HepG2 (cell line): ENCODE data around the gene CCN6. TPM values are rescaled to one million over a fixed set of nuclear protein-coding genes. Genes with fewer than 3 reads are reported as not detected.

ENCODE experiments used
- ATAC-seq: fragments of 200-7000 bp; cut with Tn5 transposase; 3 replicates; pipeline ENCODE4 v1.9.1; 2020; ENCODE audit warnings: mild to moderate bottlenecking, moderate library complexity
- Bru-seq: library from RNA; stranded (reverse); fragments of 400-500 nt; gene quantifications from one replicate; lab custom pipeline; 2021; lab: Mats Ljungman, UMichigan
- BruChase-seq, 2 experiments: library from RNA; stranded (reverse); fragments of 400-500 nt; gene quantifications; one replicate each; lab custom pipeline; 2021; lab: Mats Ljungman, UMichigan
- BruUV-seq: library from RNA; stranded (reverse); fragments of 400-500 nt; replicated peaks from 2 replicates; lab custom pipeline; 2021; lab: Mats Ljungman, UMichigan
- CTCF ChIA-PET: fragments of 300-600 bp; formaldehyde crosslinking; extraction: SDS; loops from one replicate; lab custom pipeline; 2021; ENCODE audit warnings: low total read pairs, inconsistent platforms, low intra/inter-chr PET ratio; lab: Yijun Ruan, JAX
- POLR2A ChIA-PET: fragments of 350-600 bp; sonication (Branson Sonifier 250); formaldehyde crosslinking; loops from one replicate; lab custom pipeline; 2020; ENCODE audit warnings: antibody characterized with exemption, inconsistent platforms; lab: Yijun Ruan, JAX
- DNase-seq: peaks from one replicate; pipeline ENCODE4 v3.0.0-alpha.2; 2015; ENCODE audit warnings: low spot score
- FAIRE-seq: peaks from 3 replicates; lab custom pipeline; 2011; peaks lifted over from hg19 to GRCh38; lab: Jason Lieb, UNC
- H2AFZ ChIP-seq: one replicate; pipeline ENCODE4 v1.6.1; 2011; ENCODE audit warnings: low read length, inconsistent platforms
- H3K27ac ChIP-seq: fragments of 300-600 bp; 3 replicates; pipeline ENCODE4 v1.8.0; 2011; ENCODE audit warnings: mixed run types, mild to moderate bottlenecking, mixed read lengths, low read length, inconsistent platforms; ENCODE audit not compliant: insufficient read depth; ENCODE audit errors: extremely low read length
- H3K27me3 ChIP-seq, 2 experiments: fragments of 200-600 bp in 1 of 2; 2 replicates in 1 of 2; 3 replicates in 1 of 2; pipeline versions ENCODE4 v1.6.0 to v1.8.0; 2011; ENCODE audit warnings: low read length in 2 of 2, mild to moderate bottlenecking in 2 of 2, moderate library complexity in 2 of 2, inconsistent platforms in 1 of 2; ENCODE audit not compliant: insufficient read depth in 2 of 2, control insufficient read depth in 1 of 2
- H3K36me3 ChIP-seq, 2 experiments: fragments of 200-600 bp in 1 of 2; replicated peaks in 1 of 2; 2 replicates in 1 of 2; 3 replicates in 1 of 2; pipeline versions ENCODE4 v1.5.1 to v1.8.0; 2011; ENCODE audit warnings: low read length in 2 of 2, inconsistent platforms in 1 of 2; ENCODE audit not compliant: insufficient read depth in 2 of 2, control insufficient read depth in 1 of 2
- H3K4me1 ChIP-seq: 2 replicates; pipeline ENCODE4 v1.5.1; 2012; ENCODE audit warnings: low read length, inconsistent platforms; ENCODE audit not compliant: insufficient read depth
- H3K4me2 ChIP-seq: 2 replicates; pipeline ENCODE4 v1.6.0; 2011; ENCODE audit warnings: low read depth, low read length, inconsistent platforms
- H3K4me3 ChIP-seq, 3 experiments: fragments of 200-600 bp in 1 of 3; sonication (generic), shearing (Covaris generic) in 1 of 3; replicated peaks in 1 of 3; 2 replicates each; pipeline ENCODE4 v1.5.1; 2011 to 2016; ENCODE audit warnings: low read length in 3 of 3, inconsistent platforms in 2 of 3, low read depth in 2 of 3, mild to moderate bottlenecking in 2 of 3, control low read depth in 1 of 3, mixed read lengths in 1 of 3; ENCODE audit not compliant: insufficient read depth in 1 of 3
- H3K79me2 ChIP-seq: one replicate; pipeline ENCODE4 v1.6.1; 2011; ENCODE audit warnings: low read length, inconsistent platforms; ENCODE audit not compliant: insufficient read depth
- H3K9ac ChIP-seq: 2 replicates; pipeline ENCODE4 v1.6.0; 2011; ENCODE audit warnings: mild to moderate bottlenecking, low read depth, low read length, inconsistent platforms; ENCODE audit not compliant: insufficient read depth
- H3K9me3 ChIP-seq: 2 replicates; pipeline ENCODE4 v1.5.1; 2012; ENCODE audit warnings: mild to moderate bottlenecking, low read length
- H4K20me1 ChIP-seq: 2 replicates; pipeline ENCODE4 v1.6.0; 2011; ENCODE audit warnings: inconsistent platforms, mild to moderate bottlenecking, low read length, moderate library complexity; ENCODE audit not compliant: insufficient read depth
- NRL ChIP-seq: sonication (generic); formaldehyde crosslinking; IDR thresholded peaks from 2 replicates; pipeline ENCODE4 v1.5.0; 2020; ENCODE audit warnings: missing genetic modification reagents, mild to moderate bottlenecking, moderate library complexity, borderline replicate concordance
- SAP130 ChIP-seq: IDR thresholded peaks from 2 replicates; pipeline ENCODE4 v1.6.1; 2016; ENCODE audit warnings: low read depth
- ZNF138 ChIP-seq: sonication (generic); formaldehyde crosslinking; IDR thresholded peaks from 2 replicates; pipeline ENCODE4 v1.5.0; 2020; ENCODE audit warnings: mild to moderate bottlenecking, low read depth, missing genetic modification reagents
- ZNF530 ChIP-seq: sonication (generic); formaldehyde crosslinking; IDR thresholded peaks from 2 replicates; pipeline ENCODE4 v1.5.0; 2020; ENCODE audit warnings: low read depth, mild to moderate bottlenecking, missing genetic modification reagents
- ZNF709 ChIP-seq: sonication (generic); formaldehyde crosslinking; IDR thresholded peaks from 2 replicates; pipeline ENCODE4 v1.5.0; 2020; ENCODE audit warnings: mild to moderate bottlenecking, missing genetic modification reagents
- ZNF839 ChIP-seq: sonication (generic); formaldehyde crosslinking; IDR thresholded peaks from 2 replicates; pipeline ENCODE4 v1.4.0; 2020; ENCODE audit warnings: missing genetic modification reagents, mild to moderate bottlenecking, borderline replicate concordance
- WGBS: methylation state at CpG from one replicate; pipeline ENCODE4 v1.1.6; 2017; ENCODE audit warnings: low lambda C conversion rate; 5-methylcytosine and 5-hydroxymethylcytosine counted together
- in situ Hi-C: cut with HindIII; loops from 2 replicates; pipeline ENCODE4 v1.10.0; 2017; ENCODE audit warnings: low pct_unique_long_range_greater_than_20kb; ENCODE audit not compliant: extremely low pct_ligation_motif_present
- intact Hi-C: fragments of 100-400 bp; cut with micrococcal nuclease; formaldehyde crosslinking; loops from one replicate; pipeline ENCODE4 v1.10.0; 2022; ENCODE audit not compliant: unreplicated experiment
- long read RNA-seq, 2 experiments: library from RNA in 1 of 2; library from polyadenylated mRNA in 1 of 2; stranded (forward) in 1 of 2; unstranded in 1 of 2; transcript quantifications; one replicate each; pipeline ENCODE4 v2.0.0, GENCODE V29; 2019 to 2022
- polyA minus RNA-seq, 3 experiments: library from RNA; depleted of rRNA, polyadenylated mRNA; stranded (reverse); fragments of >200 nt; gene quantifications; 2 replicates each; pipeline ENCODE4 v1.2.3, GENCODE V29; 2011; ENCODE audit warnings: low replicate concordance in 1 of 3
- polyA plus RNA-seq, 8 experiments: library from polyadenylated mRNA; depleted of rRNA in 3 of 8; stranded (reverse) in 7 of 8; unstranded in 1 of 8; fragments of >200 nt; fragmentation: Illumina TruSeq in 4 of 8; extraction: Trizol in 4 of 8; gene quantifications; 2 replicates each; pipeline versions ENCODE4 v1.2.1 to v1.2.3, GENCODE V29; 2011 to 2016; ENCODE audit warnings: low read depth in 4 of 8, missing spikeins in 1 of 8, mixed read lengths in 1 of 8; ENCODE audit not compliant: insufficient read depth in 1 of 8
- total RNA-seq, 5 experiments: library from RNA; depleted of rRNA; stranded (reverse); fragments of >200 nt; fragmentation: Illumina TruSeq; extraction: Trizol; gene quantifications; 2 replicates each; pipeline ENCODE4 v1.2.3, GENCODE V29; 2016; ENCODE audit warnings: low read depth in 1 of 5
- TF ChIP-seq, protein P1 (sequence below): sonication (generic); formaldehyde crosslinking; IDR thresholded peaks from 2 replicates; pipeline ENCODE4 v1.5.0; 2020; ENCODE audit warnings: missing genetic modification reagents
- TF ChIP-seq, protein P2 (sequence below), 2 experiments: sonication (generic) in 1 of 2; formaldehyde crosslinking in 1 of 2; IDR thresholded peaks; 2 replicates each; pipeline versions ENCODE4 v1.5.1 to v1.6.1; 2011 to 2020; ENCODE audit warnings: borderline replicate concordance in 1 of 2, low read depth in 1 of 2, low read length in 1 of 2, mild to moderate bottlenecking in 1 of 2, missing genetic modification reagents in 1 of 2, moderate library complexity in 1 of 2
- TF ChIP-seq, protein P3 (sequence below): sonication (generic); formaldehyde crosslinking; IDR thresholded peaks from 2 replicates; pipeline ENCODE4 v1.5.0; 2020; ENCODE audit warnings: mild to moderate bottlenecking, missing genetic modification reagents
- TF ChIP-seq, protein P4 (sequence below), 2 experiments: sonication (generic) in 1 of 2; formaldehyde crosslinking in 1 of 2; IDR thresholded peaks; 2 replicates each; pipeline versions ENCODE4 v1.4.0 to v1.6.1; 2018 to 2020; ENCODE audit warnings: missing genetic modification reagents in 2 of 2, borderline replicate concordance in 1 of 2, low read depth in 1 of 2, mild to moderate bottlenecking in 1 of 2, missing biosample characterization in 1 of 2

Gene CCN6
- total RNA-seq (2016; rRNA removed; fragmentation: Illumina TruSeq; extraction: Trizol) (not detected in 2 replicates), polyA plus RNA-seq (2011; rRNA removed) (0.10 TPM in 1 of 2 replicates, not detected in the other), polyA minus RNA-seq (2011; rRNA and poly(A)+ RNA removed; ENCODE audit: low replicate concordance) (not detected in 2 replicates), Bru-seq, nascent RNA (percentile 6 among the genes with signal in this experiment), BruChase-seq, experiment 1, labeled RNA remaining after a 6-hour chase (percentile 6 among the genes with signal in this experiment), BruChase-seq, experiment 2, labeled RNA remaining after a 2-hour chase (not detected)
- not detected in 2 replicates for total RNA-seq (2016; cell fraction: cytosol; rRNA removed; fragmentation: Illumina TruSeq; extraction: Trizol; ENCODE audit: low read depth)
- total RNA-seq (2016; cell fraction: insoluble cytoplasmic fraction; rRNA removed; fragmentation: Illumina TruSeq; extraction: Trizol) = not detected in 2 replicates
- not detected in 2 replicates for total RNA-seq (2016; cell fraction: membrane; rRNA removed; fragmentation: Illumina TruSeq; extraction: Trizol)
- not detected in 2 replicates for total RNA-seq (2016; cell fraction: nucleus; rRNA removed; fragmentation: Illumina TruSeq; extraction: Trizol)
- polyA plus RNA-seq (2011; cell fraction: cytosol; rRNA removed) = 0.10 and 0.21 TPM in 2 replicates
- polyA plus RNA-seq (2011; cell fraction: nucleus; rRNA removed) = 0.17 TPM in 1 of 2 replicates, not detected in the other
- polyA plus RNA-seq (2012) = 0.11 and 0.17 TPM in 2 replicates
- polyA plus RNA-seq (2016; cell fraction: cytosol; fragmentation: Illumina TruSeq; extraction: Trizol; ENCODE audit: low read depth) = not detected in 2 replicates
- not detected in 2 replicates for polyA plus RNA-seq (2016; cell fraction: insoluble cytoplasmic fraction; fragmentation: Illumina TruSeq; extraction: Trizol; ENCODE audit: low read depth)
- not detected in 2 replicates for polyA plus RNA-seq (2016; cell fraction: membrane; fragmentation: Illumina TruSeq; extraction: Trizol; ENCODE audit: low read depth)
- polyA plus RNA-seq (2016; cell fraction: nucleus; fragmentation: Illumina TruSeq; extraction: Trizol; ENCODE audit: insufficient read depth, low read depth) = not detected in 2 replicates
- not detected in 2 replicates for polyA minus RNA-seq (2011; cell fraction: cytosol; rRNA and poly(A)+ RNA removed)
- polyA minus RNA-seq (2011; cell fraction: nucleus; rRNA and poly(A)+ RNA removed) = not detected in 2 replicates
- long read RNA-seq, experiment 1 = 0 reads
- long read RNA-seq, experiment 2 = 0 reads

DNA sequence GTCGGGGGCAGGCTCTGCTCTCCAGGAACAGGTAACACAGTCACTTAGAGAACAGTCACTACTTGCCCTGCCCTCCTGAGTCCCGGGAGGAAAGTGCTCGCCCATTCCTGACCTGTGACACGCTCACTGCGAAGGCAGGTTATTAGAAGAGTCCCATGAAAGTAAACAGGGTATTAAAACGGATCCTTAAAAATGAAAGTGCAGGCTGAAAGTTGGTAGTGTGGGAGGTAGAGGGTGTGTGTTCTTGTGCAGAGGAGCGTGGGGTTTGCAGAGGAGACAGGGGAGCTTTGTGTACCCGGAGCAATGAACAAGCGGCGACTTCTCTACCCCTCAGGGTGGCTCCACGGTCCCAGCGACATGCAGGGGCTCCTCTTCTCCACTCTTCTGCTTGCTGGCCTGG is at the start of gene CCN6:
TSS of gene CCN6 (plus strand) at position 104 of the 400 bp plus-strand sequence. CDS start at position 358, 254 bp downstream.
- Histone ChIP-seq H4K20me1 (no peaks in the 10 kb centered on the region), H3K79me2 (no peaks in the 10 kb centered on the region), H2AFZ (no peak within 1 kb of the TSS), H3K27me3 (peaks cover 0 to 11% of the 10 kb centered on the region in 2 experiments; a peak in 2 of 5 replicates), H3K4me2 (peak within 1 kb of the TSS; percentile 74), H3K27ac (no peak within 1 kb of the TSS), H3K9ac (no peak within 1 kb of the TSS), H3K4me1 (peaks cover 18% of the 10 kb centered on the region; the same call in 1 of the 2 replicates), H3K4me3 (peak within 1 kb of the TSS; percentile 19 to 55 (median 35); a peak in 4 of 6 replicates), H3K9me3 (no peaks in the 10 kb centered on the region), H3K36me3 (no peaks in the 10 kb centered on the region)
- ChIA-PET CTCF (no interaction called here), POLR2A (no interaction called here)
- 10% methylated on average over 12 of the region's 12 CpGs for WGBS
- BruUV-seq = no TSS peak
- ATAC-seq = peak; percentile 81
- DNase-seq = no peak
- intact Hi-C loops (no loop called here), in situ Hi-C loops (no loop called here)
- no peak for FAIRE-seq
- TF ChIP-seq SAP130 (CRISPR knock-in tag) (no peak), NRL (CRISPR knock-in tag) (0 out of 2 replicates have a peak, but pooled peaks have one; percentile 56), ZNF709 (CRISPR knock-in tag) (0 out of 2 replicates have a peak, but pooled peaks have one; percentile 29), ZNF839 (no peak), ZNF138 (CRISPR knock-in tag) (no peak), ZNF530 (CRISPR knock-in tag) (no peak)
- TF ChIP-seq, protein P1, sequence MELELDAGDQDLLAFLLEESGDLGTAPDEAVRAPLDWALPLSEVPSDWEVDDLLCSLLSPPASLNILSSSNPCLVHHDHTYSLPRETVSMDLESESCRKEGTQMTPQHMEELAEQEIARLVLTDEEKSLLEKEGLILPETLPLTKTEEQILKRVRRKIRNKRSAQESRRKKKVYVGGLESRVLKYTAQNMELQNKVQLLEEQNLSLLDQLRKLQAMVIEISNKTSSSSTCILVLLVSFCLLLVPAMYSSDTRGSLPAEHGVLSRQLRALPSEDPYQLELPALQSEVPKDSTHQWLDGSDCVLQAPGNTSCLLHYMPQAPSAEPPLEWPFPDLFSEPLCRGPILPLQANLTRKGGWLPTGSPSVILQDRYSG (CRISPR knock-in tag) = no peak
- TF ChIP-seq, protein P2, sequence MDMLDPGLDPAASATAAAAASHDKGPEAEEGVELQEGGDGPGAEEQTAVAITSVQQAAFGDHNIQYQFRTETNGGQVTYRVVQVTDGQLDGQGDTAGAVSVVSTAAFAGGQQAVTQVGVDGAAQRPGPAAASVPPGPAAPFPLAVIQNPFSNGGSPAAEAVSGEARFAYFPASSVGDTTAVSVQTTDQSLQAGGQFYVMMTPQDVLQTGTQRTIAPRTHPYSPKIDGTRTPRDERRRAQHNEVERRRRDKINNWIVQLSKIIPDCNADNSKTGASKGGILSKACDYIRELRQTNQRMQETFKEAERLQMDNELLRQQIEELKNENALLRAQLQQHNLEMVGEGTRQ (IDR thresholded peaks at IDR 0.05; ENCODE audit: low read depth, low read length) = no peak
- TF ChIP-seq, protein P2 (CRISPR knock-in tag; IDR thresholded peaks at IDR 0.05; ENCODE audit: borderline replicate concordance) = no peak
- TF ChIP-seq, protein P3, sequence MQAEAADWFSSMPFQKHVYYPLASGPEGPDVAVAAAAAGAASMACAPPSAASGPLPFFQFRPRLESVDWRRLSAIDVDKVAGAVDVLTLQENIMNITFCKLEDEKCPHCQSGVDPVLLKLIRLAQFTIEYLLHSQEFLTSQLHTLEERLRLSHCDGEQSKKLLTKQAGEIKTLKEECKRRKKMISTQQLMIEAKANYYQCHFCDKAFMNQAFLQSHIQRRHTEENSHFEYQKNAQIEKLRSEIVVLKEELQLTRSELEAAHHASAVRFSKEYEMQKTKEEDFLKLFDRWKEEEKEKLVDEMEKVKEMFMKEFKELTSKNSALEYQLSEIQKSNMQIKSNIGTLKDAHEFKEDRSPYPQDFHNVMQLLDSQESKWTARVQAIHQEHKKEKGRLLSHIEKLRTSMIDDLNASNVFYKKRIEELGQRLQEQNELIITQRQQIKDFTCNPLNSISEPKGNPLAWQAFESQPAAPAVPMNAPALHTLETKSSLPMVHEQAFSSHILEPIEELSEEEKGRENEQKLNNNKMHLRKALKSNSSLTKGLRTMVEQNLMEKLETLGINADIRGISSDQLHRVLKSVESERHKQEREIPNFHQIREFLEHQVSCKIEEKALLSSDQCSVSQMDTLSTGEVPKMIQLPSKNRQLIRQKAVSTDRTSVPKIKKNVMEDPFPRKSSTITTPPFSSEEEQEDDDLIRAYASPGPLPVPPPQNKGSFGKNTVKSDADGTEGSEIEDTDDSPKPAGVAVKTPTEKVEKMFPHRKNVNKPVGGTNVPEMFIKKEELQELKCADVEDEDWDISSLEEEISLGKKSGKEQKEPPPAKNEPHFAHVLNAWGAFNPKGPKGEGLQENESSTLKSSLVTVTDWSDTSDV (CRISPR knock-in tag) = 0 out of 2 replicates have a peak, but pooled peaks have one; percentile 33
- TF ChIP-seq, protein P4, sequence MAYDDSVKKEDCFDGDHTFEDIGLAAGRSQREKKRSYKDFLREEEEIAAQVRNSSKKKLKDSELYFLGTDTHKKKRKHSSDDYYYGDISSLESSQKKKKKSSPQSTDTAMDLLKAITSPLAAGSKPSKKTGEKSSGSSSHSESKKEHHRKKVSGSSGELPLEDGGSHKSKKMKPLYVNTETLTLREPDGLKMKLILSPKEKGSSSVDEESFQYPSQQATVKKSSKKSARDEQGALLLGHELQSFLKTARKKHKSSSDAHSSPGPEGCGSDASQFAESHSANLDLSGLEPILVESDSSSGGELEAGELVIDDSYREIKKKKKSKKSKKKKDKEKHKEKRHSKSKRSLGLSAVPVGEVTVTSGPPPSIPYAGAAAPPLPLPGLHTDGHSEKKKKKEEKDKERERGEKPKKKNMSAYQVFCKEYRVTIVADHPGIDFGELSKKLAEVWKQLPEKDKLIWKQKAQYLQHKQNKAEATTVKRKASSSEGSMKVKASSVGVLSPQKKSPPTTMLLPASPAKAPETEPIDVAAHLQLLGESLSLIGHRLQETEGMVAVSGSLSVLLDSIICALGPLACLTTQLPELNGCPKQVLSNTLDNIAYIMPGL (CRISPR knock-in tag; IDR thresholded peaks at IDR 0.05; ENCODE audit: borderline replicate concordance in 1 of 2, low read depth in 1 of 2) = no peak
